ENCODE measurements around the gene RALB. TPM values are rescaled to one million over a fixed set of nuclear protein-coding genes. Genes with fewer than 3 reads are reported as not detected.

RALB gene
- total and polyA plus RNA-seq, 2 of the 4 experiments (the other 2 are of a cell fraction) = 53.6 to 54.7 TPM

- no peak for TF ChIP-seq ELK1 (IDR thresholded peaks at IDR 0.05; ENCODE audit: borderline replicate concordance, low read depth, low read length)
- TF ChIP-seq RFX5 (IDR thresholded peaks at IDR 0.05; ENCODE audit: low read depth, low read length) = no peak
- TF ChIP-seq RAD21 (IDR thresholded peaks at IDR 0.05; ENCODE audit: low read length) = no peak
- no peak for TF ChIP-seq FOS (IDR thresholded peaks at IDR 0.05; ENCODE audit: low read depth, low read length)
- TF ChIP-seq CEBPB (IDR thresholded peaks at IDR 0.05; ENCODE audit: low read depth, low read length) = no peak
Measured at GRCh38 chr2:120252225-120253020, at the start of gene RALB (continued).
